Measurements from ENCODE around the gene CNTN6. TPM values are rescaled to one million over a fixed set of nuclear protein-coding genes. Genes with fewer than 3 reads are reported as not detected.

The CNTN6 gene
- total and polyA plus RNA-seq, 4 donors, result 0.01 to 0.05 TPM; not detected in 2

DNA sequence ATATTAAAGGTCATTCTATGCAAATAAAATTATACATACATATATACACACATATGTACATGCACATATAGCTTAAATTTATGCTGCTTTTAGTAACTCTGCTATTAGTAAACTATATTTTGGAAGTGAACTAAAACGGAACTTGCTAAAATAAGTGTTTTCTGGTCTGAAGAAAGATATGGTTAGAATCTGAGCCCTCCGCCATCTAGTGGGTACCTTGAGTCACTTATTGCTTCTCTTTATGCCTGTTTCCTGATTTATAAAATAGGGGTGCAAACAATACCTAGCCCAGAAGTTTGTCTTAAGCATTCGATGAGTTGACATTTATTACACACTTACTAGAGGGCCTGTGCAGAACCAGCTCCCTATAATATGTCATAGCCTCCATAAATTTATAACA lies 255.7 kb downstream of the CNTN6 start:
- no peaks in the 10 kb centered on the region for H3K36me3 ChIP-seq (ENCODE audit: control insufficient read depth in 4 of 4, insufficient read depth in 3 of 4, low read depth in 1 of 4, low read length in 3 of 4)
- 78% methylated on average over 3 of the region's 3 CpGs for WGBS

More for the DNA sequence above, 255.7 kb downstream of the CNTN6 start:
- no peak for DNase-seq (ENCODE audit: low spot score)
- Histone ChIP-seq H3K4me1 (ENCODE audit: control insufficient read depth in 4 of 4, insufficient read depth in 4 of 4, low read length in 3 of 4) (no peaks in the 10 kb centered on the region), H3K9me3 (ENCODE audit: control insufficient read depth in 4 of 4, low read length in 3 of 4) (no peaks in the 10 kb centered on the region), H3K27me3 (ENCODE audit: control insufficient read depth in 4 of 4, insufficient read depth in 4 of 4, low read length in 3 of 4) (peaks cover 0 to 2% (median 0%) of the 10 kb centered on the region in 4 donors), H3K27ac (ENCODE audit: low read depth in 1 of 2, low read length in 2 of 2) (no peak overlapping the region), H3K4me3 (ENCODE audit: low read depth in 1 of 3, low read length in 3 of 3) (no peak overlapping the region), H3K9ac (ENCODE audit: low read depth in 1 of 2, low read length in 2 of 2) (no peak overlapping the region)
- TF ChIP-seq RXRA (IDR thresholded peaks at IDR 0.05), result no peak
- TF ChIP-seq, protein P1, sequence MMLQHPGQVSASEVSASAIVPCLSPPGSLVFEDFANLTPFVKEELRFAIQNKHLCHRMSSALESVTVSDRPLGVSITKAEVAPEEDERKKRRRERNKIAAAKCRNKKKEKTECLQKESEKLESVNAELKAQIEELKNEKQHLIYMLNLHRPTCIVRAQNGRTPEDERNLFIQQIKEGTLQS (IDR thresholded peaks at IDR 0.05), result no peak
- no peak for TF ChIP-seq EGR1 (IDR thresholded peaks at IDR 0.05; ENCODE audit: low read depth in 2 of 2)
- TF ChIP-seq FOXA2 (IDR thresholded peaks at IDR 0.05), result no peak
- no peak for TF ChIP-seq ZBTB33 (IDR thresholded peaks at IDR 0.05)
- TF ChIP-seq, protein P2, sequence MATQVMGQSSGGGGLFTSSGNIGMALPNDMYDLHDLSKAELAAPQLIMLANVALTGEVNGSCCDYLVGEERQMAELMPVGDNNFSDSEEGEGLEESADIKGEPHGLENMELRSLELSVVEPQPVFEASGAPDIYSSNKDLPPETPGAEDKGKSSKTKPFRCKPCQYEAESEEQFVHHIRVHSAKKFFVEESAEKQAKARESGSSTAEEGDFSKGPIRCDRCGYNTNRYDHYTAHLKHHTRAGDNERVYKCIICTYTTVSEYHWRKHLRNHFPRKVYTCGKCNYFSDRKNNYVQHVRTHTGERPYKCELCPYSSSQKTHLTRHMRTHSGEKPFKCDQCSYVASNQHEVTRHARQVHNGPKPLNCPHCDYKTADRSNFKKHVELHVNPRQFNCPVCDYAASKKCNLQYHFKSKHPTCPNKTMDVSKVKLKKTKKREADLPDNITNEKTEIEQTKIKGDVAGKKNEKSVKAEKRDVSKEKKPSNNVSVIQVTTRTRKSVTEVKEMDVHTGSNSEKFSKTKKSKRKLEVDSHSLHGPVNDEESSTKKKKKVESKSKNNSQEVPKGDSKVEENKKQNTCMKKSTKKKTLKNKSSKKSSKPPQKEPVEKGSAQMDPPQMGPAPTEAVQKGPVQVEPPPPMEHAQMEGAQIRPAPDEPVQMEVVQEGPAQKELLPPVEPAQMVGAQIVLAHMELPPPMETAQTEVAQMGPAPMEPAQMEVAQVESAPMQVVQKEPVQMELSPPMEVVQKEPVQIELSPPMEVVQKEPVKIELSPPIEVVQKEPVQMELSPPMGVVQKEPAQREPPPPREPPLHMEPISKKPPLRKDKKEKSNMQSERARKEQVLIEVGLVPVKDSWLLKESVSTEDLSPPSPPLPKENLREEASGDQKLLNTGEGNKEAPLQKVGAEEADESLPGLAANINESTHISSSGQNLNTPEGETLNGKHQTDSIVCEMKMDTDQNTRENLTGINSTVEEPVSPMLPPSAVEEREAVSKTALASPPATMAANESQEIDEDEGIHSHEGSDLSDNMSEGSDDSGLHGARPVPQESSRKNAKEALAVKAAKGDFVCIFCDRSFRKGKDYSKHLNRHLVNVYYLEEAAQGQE (IDR thresholded peaks at IDR 0.05), result no peak
- TF ChIP-seq NR2F2 (IDR thresholded peaks at IDR 0.05), result no peak
- TF ChIP-seq FOXA1 (IDR thresholded peaks at IDR 0.05), result no peak
- no peak for TF ChIP-seq RAD21 (IDR thresholded peaks at IDR 0.05)
- TF ChIP-seq, protein P3, sequence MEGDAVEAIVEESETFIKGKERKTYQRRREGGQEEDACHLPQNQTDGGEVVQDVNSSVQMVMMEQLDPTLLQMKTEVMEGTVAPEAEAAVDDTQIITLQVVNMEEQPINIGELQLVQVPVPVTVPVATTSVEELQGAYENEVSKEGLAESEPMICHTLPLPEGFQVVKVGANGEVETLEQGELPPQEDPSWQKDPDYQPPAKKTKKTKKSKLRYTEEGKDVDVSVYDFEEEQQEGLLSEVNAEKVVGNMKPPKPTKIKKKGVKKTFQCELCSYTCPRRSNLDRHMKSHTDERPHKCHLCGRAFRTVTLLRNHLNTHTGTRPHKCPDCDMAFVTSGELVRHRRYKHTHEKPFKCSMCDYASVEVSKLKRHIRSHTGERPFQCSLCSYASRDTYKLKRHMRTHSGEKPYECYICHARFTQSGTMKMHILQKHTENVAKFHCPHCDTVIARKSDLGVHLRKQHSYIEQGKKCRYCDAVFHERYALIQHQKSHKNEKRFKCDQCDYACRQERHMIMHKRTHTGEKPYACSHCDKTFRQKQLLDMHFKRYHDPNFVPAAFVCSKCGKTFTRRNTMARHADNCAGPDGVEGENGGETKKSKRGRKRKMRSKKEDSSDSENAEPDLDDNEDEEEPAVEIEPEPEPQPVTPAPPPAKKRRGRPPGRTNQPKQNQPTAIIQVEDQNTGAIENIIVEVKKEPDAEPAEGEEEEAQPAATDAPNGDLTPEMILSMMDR (IDR thresholded peaks at IDR 0.05; ENCODE audit: low read depth, low read length, missing input control), result no peak
- TF ChIP-seq SP1 (IDR thresholded peaks at IDR 0.05), result no peak
- TF ChIP-seq JUND (IDR thresholded peaks at IDR 0.05), result no peak
- TF ChIP-seq HNF4A (conservative IDR thresholded peaks at IDR 0.05), result no peak
- TF ChIP-seq HNF4G (IDR thresholded peaks at IDR 0.05), result no peak
- TF ChIP-seq YY1 (IDR thresholded peaks at IDR 0.05), result no peak
- no peak for TF ChIP-seq GABPA (IDR thresholded peaks at IDR 0.05 in 1 of 2, conservative IDR thresholded peaks at IDR 0.05 in 1 of 2)
- TF ChIP-seq, protein P4, sequence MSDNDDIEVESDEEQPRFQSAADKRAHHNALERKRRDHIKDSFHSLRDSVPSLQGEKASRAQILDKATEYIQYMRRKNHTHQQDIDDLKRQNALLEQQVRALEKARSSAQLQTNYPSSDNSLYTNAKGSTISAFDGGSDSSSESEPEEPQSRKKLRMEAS (IDR thresholded peaks at IDR 0.05), result no peak
- TF ChIP-seq TAF1 (conservative IDR thresholded peaks at IDR 0.05), result no peak

Measured in liver (tissue), 9 donors.